ENCODE measurements around the gene ERAS. TPM values are rescaled to one million over a fixed set of nuclear protein-coding genes. Genes with fewer than 3 reads are reported as not detected.
A peak's percentile ranks its signal among the peaks of the same experiment; 100 is the strongest.

ERAS gene
- polyA plus RNA-seq, 3 donors: 0.13 TPM; not detected in 2

- Histone ChIP-seq H3K9me3 (replicated peaks in 1 of 2; ENCODE audit: control insufficient read depth in 1 of 2, insufficient read depth in 1 of 2, low read length in 2 of 2) (no peaks in the 10 kb centered on the region), H3K27me3 (ENCODE audit: control insufficient read depth in 2 of 2, insufficient read depth in 2 of 2, low read length in 2 of 2) (no peaks in the 10 kb centered on the region), H3K4me3 (replicated peaks in 1 of 3; ENCODE audit: low read depth in 2 of 3, low read length in 3 of 3) (peak overlapping the region; percentile 48 to 79 (median 79)), H2AFZ (ENCODE audit: insufficient read depth, low read depth, low read length, poor library complexity, severe bottlenecking) (peak overlapping the region; percentile 78), H3K4me2 (replicated peaks; ENCODE audit: extremely low read depth, low read length, poor library complexity, severe bottlenecking) (peak overlapping the region; percentile 73), H3K27ac (ENCODE audit: low read depth in 1 of 2, low read length in 2 of 2) (peak overlapping the region; percentile 91 to 94), H3K9ac (ENCODE audit: insufficient read depth, low read length, poor library complexity, severe bottlenecking) (peak overlapping the region; percentile 78), H3K36me3 (replicated peaks in 1 of 2; ENCODE audit: control insufficient read depth in 1 of 2, insufficient read depth in 2 of 2, low read length in 2 of 2) (peaks cover 0 to 15% of the 10 kb centered on the region in 2 donors), H3K79me2 (ENCODE audit: insufficient read depth, low read length) (no peaks in the 10 kb centered on the region), H4K20me1 (ENCODE audit: insufficient read depth, low read length) (no peaks in the 10 kb centered on the region), H3K4me1 (ENCODE audit: control insufficient read depth in 1 of 2, insufficient read depth in 2 of 2, low read length in 2 of 2) (peaks cover 16 to 19% of the 10 kb centered on the region in 2 donors)
- intact Hi-C loops (cut with micrococcal nuclease): loop anchor here (5.0 to 10.0 kb wide), 6 partner anchors 63 to 316 kb away; partner anchors contain the start of genes PQBP1 (in 2 of the 2), TIMM17B (in 2 of the 2), RBM3 (in 1 of the 2) and SUV39H1 (in 1 of the 2)
- Mint-ChIP-seq H3K27ac (peak overlapping the region; percentile 97 to 98 (median 97)), H3K9me3 (peaks cover 0 to 11% (median 5%) of the 10 kb centered on the region in 7 donors), H3K4me1 (peaks cover 13% of the 10 kb centered on the region), H3K36me3 (peaks cover 16 to 18% of the 10 kb centered on the region in 2 donors), H3K27me3 (ENCODE audit: low read depth in 3 of 3) (peaks cover 0 to 8% (median 0%) of the 10 kb centered on the region in 3 donors), H3K4me3 (peak overlapping the region; percentile 88 to 93)
- WGBS (ENCODE audit: insufficient coverage): 0% methylated on average over 3 of the region's 17 CpGs
- peak in 2 of 3 donors; percentile 54 to 79 for DNase-seq
- TF ChIP-seq, protein P1, sequence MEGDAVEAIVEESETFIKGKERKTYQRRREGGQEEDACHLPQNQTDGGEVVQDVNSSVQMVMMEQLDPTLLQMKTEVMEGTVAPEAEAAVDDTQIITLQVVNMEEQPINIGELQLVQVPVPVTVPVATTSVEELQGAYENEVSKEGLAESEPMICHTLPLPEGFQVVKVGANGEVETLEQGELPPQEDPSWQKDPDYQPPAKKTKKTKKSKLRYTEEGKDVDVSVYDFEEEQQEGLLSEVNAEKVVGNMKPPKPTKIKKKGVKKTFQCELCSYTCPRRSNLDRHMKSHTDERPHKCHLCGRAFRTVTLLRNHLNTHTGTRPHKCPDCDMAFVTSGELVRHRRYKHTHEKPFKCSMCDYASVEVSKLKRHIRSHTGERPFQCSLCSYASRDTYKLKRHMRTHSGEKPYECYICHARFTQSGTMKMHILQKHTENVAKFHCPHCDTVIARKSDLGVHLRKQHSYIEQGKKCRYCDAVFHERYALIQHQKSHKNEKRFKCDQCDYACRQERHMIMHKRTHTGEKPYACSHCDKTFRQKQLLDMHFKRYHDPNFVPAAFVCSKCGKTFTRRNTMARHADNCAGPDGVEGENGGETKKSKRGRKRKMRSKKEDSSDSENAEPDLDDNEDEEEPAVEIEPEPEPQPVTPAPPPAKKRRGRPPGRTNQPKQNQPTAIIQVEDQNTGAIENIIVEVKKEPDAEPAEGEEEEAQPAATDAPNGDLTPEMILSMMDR (IDR thresholded peaks at IDR 0.05): no peak
These were observed 25.6 kb upstream of the ERAS start for GRCh38 chrX:48800574-48801279.

GRCh38 chrX:48801280-48802088 is 24.8 kb upstream of the ERAS start, which contains the start of gene HDAC6:
Gene HDAC6 (plus strand): TSS chrX:48802067. CDS start chrX:48802693, 626 bp downstream.
- Histone ChIP-seq H3K4me2 (replicated peaks; ENCODE audit: extremely low read depth, low read length, poor library complexity, severe bottlenecking) (peak within 1 kb of the TSS; percentile 80), H3K4me3 (replicated peaks in 1 of 3; ENCODE audit: low read depth in 2 of 3, low read length in 3 of 3) (peak within 1 kb of the TSS; percentile 61 to 81 (median 79)), H3K4me1 (ENCODE audit: control insufficient read depth in 1 of 2, insufficient read depth in 2 of 2, low read length in 2 of 2) (peaks cover 16 to 19% of the 10 kb centered on the region in 2 donors), H3K27me3 (ENCODE audit: control insufficient read depth in 2 of 2, insufficient read depth in 2 of 2, low read length in 2 of 2) (no peaks in the 10 kb centered on the region), H3K9ac (ENCODE audit: insufficient read depth, low read length, poor library complexity, severe bottlenecking) (peak within 1 kb of the TSS; percentile 78), H3K79me2 (ENCODE audit: insufficient read depth, low read length) (no peaks in the 10 kb centered on the region), H4K20me1 (ENCODE audit: insufficient read depth, low read length) (no peaks in the 10 kb centered on the region), H3K36me3 (replicated peaks in 1 of 2; ENCODE audit: control insufficient read depth in 1 of 2, insufficient read depth in 2 of 2, low read length in 2 of 2) (peaks cover 0 to 23% of the 10 kb centered on the region in 2 donors), H3K27ac (ENCODE audit: low read depth in 1 of 2, low read length in 2 of 2) (peak within 1 kb of the TSS; percentile 94 to 98), H2AFZ (ENCODE audit: insufficient read depth, low read depth, low read length, poor library complexity, severe bottlenecking) (peak within 1 kb of the TSS; percentile 78), H3K9me3 (replicated peaks in 1 of 2; ENCODE audit: control insufficient read depth in 1 of 2, insufficient read depth in 1 of 2, low read length in 2 of 2) (no peaks in the 10 kb centered on the region)
- Mint-ChIP-seq H3K9me3 (peaks cover 0 to 11% (median 5%) of the 10 kb centered on the region in 7 donors), H3K4me3 (peak within 1 kb of the TSS; percentile 93 to 96), H3K27ac (peak within 1 kb of the TSS; percentile 98 to 99 (median 99)), H3K4me1 (peaks cover 13% of the 10 kb centered on the region), H3K27me3 (ENCODE audit: low read depth in 3 of 3) (peaks cover 0 to 8% (median 0%) of the 10 kb centered on the region in 3 donors), H3K36me3 (peaks cover 16 to 23% of the 10 kb centered on the region in 2 donors)
- intact Hi-C loops (cut with micrococcal nuclease): loop anchor here (5.0 to 10.0 kb wide), 6 partner anchors 64 to 317 kb away; partner anchors contain the start of genes PQBP1 (in 2 of the 2), TIMM17B (in 2 of the 2), RBM3 (in 1 of the 2) and SUV39H1 (in 1 of the 2)
- TF ChIP-seq, protein P1 (IDR thresholded peaks at IDR 0.05): no peak
- 2% methylated on average over 55 of the region's 89 CpGs for WGBS (ENCODE audit: insufficient coverage)
- peak; percentile 95 to 98 (median 97) for DNase-seq
